HepG2 (cell line): ENCODE data around the gene IFT80. TPM values are rescaled to one million over a fixed set of nuclear protein-coding genes. Genes with fewer than 3 reads are reported as not detected.

Experiments
- CBX2 ChIP-seq, 2 experiments: fragments of 200-600 bp in 1 of 2; sonication (generic); formaldehyde crosslinking in 1 of 2; IDR thresholded peaks; 2 replicates each; pipeline versions ENCODE4 v1.7.0 to v1.8.1; 2018 to 2022; ENCODE audit warnings: low read depth in 2 of 2, low read length in 1 of 2, mild to moderate bottlenecking in 1 of 2, missing genetic modification reagents in 1 of 2
- GLMP ChIP-seq: sonication (generic); formaldehyde crosslinking; IDR thresholded peaks from 2 replicates; pipeline ENCODE4 v1.9.0; 2021; ENCODE audit warnings: missing genetic modification reagents, mild to moderate bottlenecking, borderline replicate concordance
- HIC2 ChIP-seq: sonication (generic); formaldehyde crosslinking; IDR thresholded peaks from 2 replicates; pipeline ENCODE4 v1.9.0; 2022; ENCODE audit warnings: low read depth, missing genetic modification reagents
- KDM1A ChIP-seq: IDR thresholded peaks from 2 replicates; pipeline ENCODE4 v1.6.1; 2016; ENCODE audit warnings: missing compliant biosample characterization
- KLF11 ChIP-seq: IDR thresholded peaks from 2 replicates; pipeline ENCODE4 v1.6.1; 2016; ENCODE audit warnings: missing compliant biosample characterization
- KLF13 ChIP-seq: sonication (generic); formaldehyde crosslinking; IDR thresholded peaks from 2 replicates; pipeline ENCODE4 v1.4.0; 2020; ENCODE audit warnings: mild to moderate bottlenecking, missing genetic modification reagents
- MAF1 ChIP-seq: sonication (generic); formaldehyde crosslinking; IDR thresholded peaks from 2 replicates; pipeline ENCODE4 v1.5.0; 2020; ENCODE audit warnings: missing genetic modification reagents, borderline replicate concordance
- NFE2 ChIP-seq: sonication (generic); formaldehyde crosslinking; IDR thresholded peaks from 2 replicates; pipeline ENCODE4 v1.4.0; 2020; ENCODE audit warnings: missing genetic modification reagents
- PAX8 ChIP-seq: sonication (generic); formaldehyde crosslinking; IDR thresholded peaks from 2 replicates; pipeline ENCODE4 v1.8.0; 2022; ENCODE audit warnings: mild to moderate bottlenecking, missing genetic modification reagents, borderline replicate concordance
- PRMT3 ChIP-seq: sonication (generic); formaldehyde crosslinking; IDR thresholded peaks from 2 replicates; pipeline ENCODE4 v1.8.1; 2022; ENCODE audit warnings: low read depth, mild to moderate bottlenecking, moderate library complexity, missing genetic modification reagents, borderline replicate concordance
- RBM39 ChIP-seq: fragments of 200-400 bp; formaldehyde crosslinking; IDR thresholded peaks from one replicate; pipeline ENCODE4 v1.6.1; 2018; ENCODE audit warnings: antibody characterized with exemption, mild to moderate bottlenecking, low read depth, low read length; ENCODE audit not compliant: poor library complexity, severe bottlenecking
- RNF219 ChIP-seq: sonication (generic); formaldehyde crosslinking; IDR thresholded peaks from 2 replicates; pipeline ENCODE4 v1.5.0; 2020; ENCODE audit warnings: mild to moderate bottlenecking, missing genetic modification reagents
- SNAI1 ChIP-seq: sonication (generic); formaldehyde crosslinking; IDR thresholded peaks from 2 replicates; pipeline ENCODE4 v1.5.0; 2020; ENCODE audit warnings: mild to moderate bottlenecking, missing genetic modification reagents, borderline replicate concordance
- SRF ChIP-seq: IDR thresholded peaks from 2 replicates; pipeline ENCODE4 v1.6.1; 2011; ENCODE audit warnings: mild to moderate bottlenecking, low read depth, low read length, moderate library complexity
- ZBTB21 ChIP-seq: sonication (generic); formaldehyde crosslinking; IDR thresholded peaks from 2 replicates; pipeline ENCODE4 v1.4.0; 2020; ENCODE audit warnings: missing genetic modification reagents
- ZNF124 ChIP-seq: sonication (generic); formaldehyde crosslinking; IDR thresholded peaks from 2 replicates; pipeline ENCODE4 v1.4.0; 2020; ENCODE audit warnings: missing genetic modification reagents
- ZNF326 ChIP-seq: sonication (generic); formaldehyde crosslinking; IDR thresholded peaks from 2 replicates; pipeline ENCODE4 v1.4.0; 2020; ENCODE audit warnings: missing genetic modification reagents, borderline replicate concordance
- ZNF557 ChIP-seq: sonication (generic); formaldehyde crosslinking; IDR thresholded peaks from 2 replicates; pipeline ENCODE4 v1.4.0; 2020; ENCODE audit warnings: missing genetic modification reagents
- ZNF670 ChIP-seq: sonication (generic); formaldehyde crosslinking; IDR thresholded peaks from 2 replicates; pipeline ENCODE4 v1.8.0; 2022; ENCODE audit warnings: mild to moderate bottlenecking, missing genetic modification reagents, borderline replicate concordance
- ZNF850 ChIP-seq: sonication (generic); formaldehyde crosslinking; conservative IDR thresholded peaks from 2 replicates; pipeline ENCODE4 v1.9.0; 2021; ENCODE audit warnings: mild to moderate bottlenecking, missing genetic modification reagents
- polyA plus RNA-seq, 8 experiments: library from polyadenylated mRNA; depleted of rRNA in 3 of 8; stranded (reverse) in 7 of 8; unstranded in 1 of 8; fragments of >200 nt; fragmentation: Illumina TruSeq in 4 of 8; extraction: Trizol in 4 of 8; gene quantifications; 2 replicates each; pipeline versions ENCODE4 v1.2.1 to v1.2.3, GENCODE V29; 2011 to 2016; ENCODE audit warnings: low read depth in 4 of 8, missing spikeins in 1 of 8, mixed read lengths in 1 of 8; ENCODE audit not compliant: insufficient read depth in 1 of 8
- total RNA-seq, 5 experiments: library from RNA; depleted of rRNA; stranded (reverse); fragments of >200 nt; fragmentation: Illumina TruSeq; extraction: Trizol; gene quantifications; 2 replicates each; pipeline ENCODE4 v1.2.3, GENCODE V29; 2016; ENCODE audit warnings: low read depth in 1 of 5
- TF ChIP-seq, protein P1 (sequence below): sonication (generic); formaldehyde crosslinking; IDR thresholded peaks from 2 replicates; pipeline ENCODE4 v1.4.0; 2020; ENCODE audit warnings: missing genetic modification reagents, borderline replicate concordance

Gene IFT80
- total and polyA plus RNA-seq, 2 of the 13 experiments (the other 11 are each of a cell fraction or from before 2014, with no cell fraction given) = 11.4 to 15.7 TPM

DNA sequence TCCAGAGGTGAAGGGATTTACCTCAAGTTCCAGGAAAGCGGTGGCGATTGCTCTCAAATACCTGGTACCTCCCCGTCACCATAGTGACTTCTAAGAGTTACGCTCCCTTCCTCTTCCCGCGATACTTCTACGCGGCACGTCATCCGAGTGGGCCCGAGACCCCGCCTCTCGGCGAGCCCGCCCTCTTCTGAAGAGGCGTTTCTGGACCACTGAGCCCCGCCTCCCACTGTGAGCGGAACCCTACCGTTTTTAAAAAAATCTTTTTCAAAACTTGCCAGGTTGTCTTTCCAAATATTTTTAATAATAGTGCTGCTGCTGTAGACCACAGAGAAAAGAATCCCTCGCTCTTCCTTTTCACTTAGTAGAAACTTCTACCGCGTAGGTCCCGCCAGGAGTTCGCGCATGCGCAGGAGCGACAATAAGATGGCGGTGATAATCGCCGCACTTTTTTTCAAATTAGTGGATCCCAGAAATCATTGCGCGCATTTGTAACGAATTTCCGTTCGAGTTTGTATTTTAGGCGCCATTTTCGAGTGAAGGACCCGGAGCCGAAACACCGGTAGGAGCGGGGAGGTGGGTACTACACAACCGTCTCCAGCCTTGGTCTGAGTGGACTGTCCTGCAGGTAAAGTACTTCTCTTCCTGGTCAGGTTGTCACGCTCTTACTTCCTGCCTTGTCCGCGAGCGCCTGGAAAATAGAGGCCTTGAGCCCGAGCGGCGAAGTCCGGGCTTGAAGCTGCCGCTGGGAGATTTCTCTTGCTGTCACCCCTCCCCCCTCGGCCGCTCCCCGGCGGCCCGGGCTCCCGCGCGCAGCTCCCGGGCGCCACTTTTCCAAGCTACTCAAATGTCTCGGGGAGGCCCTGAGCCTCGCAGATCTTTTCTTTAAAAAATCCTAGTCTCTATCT lies at the start of gene IFT80, which contains the start of gene SMC4 (continued):
- TF ChIP-seq RBM39 (no peak), KLF13 (CRISPR knock-in tag) (no peak), HIC2 (CRISPR knock-in tag) (no peak), PRMT3 (CRISPR knock-in tag) (no peak; the same call in 1 of the 2 replicates), ZNF326 (CRISPR knock-in tag) (no peak), ZBTB21 (CRISPR knock-in tag) (no peak), ZNF670 (CRISPR knock-in tag) (peak; percentile 25; the same call in 1 of the 2 replicates), SNAI1 (no peak), CBX2 (IDR thresholded peaks at IDR 0.05; ENCODE audit: low read depth, low read length) (no peak), CBX2 (CRISPR knock-in tag; IDR thresholded peaks at IDR 0.05; ENCODE audit: low read depth) (no peak), ZNF850 (CRISPR knock-in tag) (no peak), GLMP (no peak), SRF (0 out of 2 replicates have a peak, but pooled peaks have one; percentile 5), KLF11 (CRISPR knock-in tag) (no peak), PAX8 (CRISPR knock-in tag) (no peak), NFE2 (CRISPR knock-in tag) (no peak), ZNF557 (CRISPR knock-in tag) (no peak), KDM1A (CRISPR knock-in tag) (no peak), MAF1 (CRISPR knock-in tag) (no peak), ZNF124 (0 out of 2 replicates have a peak, but pooled peaks have one; percentile 3), RNF219 (CRISPR knock-in tag) (no peak)
- TF ChIP-seq, protein P1, sequence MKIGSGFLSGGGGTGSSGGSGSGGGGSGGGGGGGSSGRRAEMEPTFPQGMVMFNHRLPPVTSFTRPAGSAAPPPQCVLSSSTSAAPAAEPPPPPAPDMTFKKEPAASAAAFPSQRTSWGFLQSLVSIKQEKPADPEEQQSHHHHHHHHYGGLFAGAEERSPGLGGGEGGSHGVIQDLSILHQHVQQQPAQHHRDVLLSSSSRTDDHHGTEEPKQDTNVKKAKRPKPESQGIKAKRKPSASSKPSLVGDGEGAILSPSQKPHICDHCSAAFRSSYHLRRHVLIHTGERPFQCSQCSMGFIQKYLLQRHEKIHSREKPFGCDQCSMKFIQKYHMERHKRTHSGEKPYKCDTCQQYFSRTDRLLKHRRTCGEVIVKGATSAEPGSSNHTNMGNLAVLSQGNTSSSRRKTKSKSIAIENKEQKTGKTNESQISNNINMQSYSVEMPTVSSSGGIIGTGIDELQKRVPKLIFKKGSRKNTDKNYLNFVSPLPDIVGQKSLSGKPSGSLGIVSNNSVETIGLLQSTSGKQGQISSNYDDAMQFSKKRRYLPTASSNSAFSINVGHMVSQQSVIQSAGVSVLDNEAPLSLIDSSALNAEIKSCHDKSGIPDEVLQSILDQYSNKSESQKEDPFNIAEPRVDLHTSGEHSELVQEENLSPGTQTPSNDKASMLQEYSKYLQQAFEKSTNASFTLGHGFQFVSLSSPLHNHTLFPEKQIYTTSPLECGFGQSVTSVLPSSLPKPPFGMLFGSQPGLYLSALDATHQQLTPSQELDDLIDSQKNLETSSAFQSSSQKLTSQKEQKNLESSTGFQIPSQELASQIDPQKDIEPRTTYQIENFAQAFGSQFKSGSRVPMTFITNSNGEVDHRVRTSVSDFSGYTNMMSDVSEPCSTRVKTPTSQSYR (CRISPR knock-in tag) = peak; percentile 56; the same call in 1 of the 2 replicates
